Activated CD4-positive, alpha-beta T cell treated with anti-CD3 and anti-CD28 coated beads for 24 hours (primary cell): ENCODE measurements around the gene SDCBP2.

Experiments used
- DNase-seq, 2 donors: peaks; one replicate each; pipeline ENCODE4 v3.0.0-alpha.2; 2020; ENCODE audit warnings: low read depth in 2 of 2

The SDCBP2 gene

GRCh38 chr20:1328680-1329330 is at the start of gene SDCBP2:
Gene SDCBP2, minus strand, starts transcription at chr20:1329139. Its CDS starts 8,723 bp downstream, at chr20:1320416.
- DNase-seq, result no peak

GRCh38 chr20:1378735-1379125 is 49.8 kb upstream of the SDCBP2 start:
- DNase-seq, result no peak

GRCh38 chr20:1377984-1378734 is 49.2 kb upstream of the SDCBP2 start:
- DNase-seq, result no peak

- no peak for DNase-seq
Observed at GRCh38 chr20:1377341-1377871, 48.5 kb upstream of the SDCBP2 start.

GRCh38 chr20:1376408-1377270 is 47.7 kb upstream of the SDCBP2 start:
- no peak for DNase-seq

GRCh38 chr20:1376007-1376406 is 47.1 kb upstream of the SDCBP2 start:
- DNase-seq, result no peak

- DNase-seq, result no peak
Observed at GRCh38 chr20:1375515-1375914, 46.6 kb upstream of the SDCBP2 start.

- no peak for DNase-seq
Observed at GRCh38 chr20:1374246-1374645, 45.3 kb upstream of the SDCBP2 start.

- DNase-seq, result no peak
Observed at GRCh38 chr20:1373614-1374013, 44.7 kb upstream of the SDCBP2 start.

GRCh38 chr20:1373036-1373435 is 44.1 kb upstream of the SDCBP2 start:
- no peak for DNase-seq

- no peak for DNase-seq
Observed at GRCh38 chr20:1371830-1372539, 43.0 kb upstream of the SDCBP2 start.

GRCh38 chr20:1371202-1371782 is 42.4 kb upstream of the SDCBP2 start:
- no peak for DNase-seq

- DNase-seq, result no peak
Observed at GRCh38 chr20:1370548-1371110, 41.7 kb upstream of the SDCBP2 start.

GRCh38 chr20:1369970-1370369 is 41.0 kb upstream of the SDCBP2 start:
- DNase-seq, result no peak

- DNase-seq, result no peak
Observed at GRCh38 chr20:1368448-1369199, 39.7 kb upstream of the SDCBP2 start.

- no peak for DNase-seq
Observed at GRCh38 chr20:1367479-1367878, 38.5 kb upstream of the SDCBP2 start.

- no peak for DNase-seq
Observed at GRCh38 chr20:1364106-1364505, 35.2 kb upstream of the SDCBP2 start.

- DNase-seq, result no peak
Observed at GRCh38 chr20:1363522-1363921, 34.6 kb upstream of the SDCBP2 start.

- DNase-seq, result no peak
Observed at GRCh38 chr20:1362484-1362883, 33.5 kb upstream of the SDCBP2 start.
